ENCODE results near the gene TOMM70. TPM values are rescaled to one million over a fixed set of nuclear protein-coding genes. Genes with fewer than 3 reads are reported as not detected.

TOMM70 gene
- total and polyA plus RNA-seq, 2 of the 8 experiments (the other 6 are each of a cell fraction or from before 2014, with no cell fraction given) = 10.9 to 52.1 TPM

- Histone ChIP-seq H3K56ac (replicated peaks; ENCODE audit: insufficient read length, low read depth, low read length) (no peak overlapping the region), H3K4me1 (replicated peaks in 1 of 4; ENCODE audit: control insufficient read depth in 3 of 4, insufficient read depth in 4 of 4, low read length in 3 of 4) (no peaks in the 10 kb centered on the region), H3K4ac (replicated peaks; ENCODE audit: insufficient read length, low read depth, low read length) (no peak overlapping the region), H4K5ac (ENCODE audit: insufficient read length, low read depth, low read length) (no peak overlapping the region), H3K9me3 (ENCODE audit: insufficient read depth in 2 of 2, low read depth in 1 of 2, low read length in 1 of 2) (no peaks in the 10 kb centered on the region; a peak in 1 of 4 replicates), H3K18ac (ENCODE audit: extremely low read depth, low read length) (no peak overlapping the region), H2AK5ac (ENCODE audit: low read depth, low read length) (no peak overlapping the region), H3K79me2 (ENCODE audit: control insufficient read depth in 1 of 2, insufficient read depth in 2 of 2, low read length in 2 of 2) (no peaks in the 10 kb centered on the region), H3K14ac (ENCODE audit: insufficient read length) (no peak overlapping the region), H4K8ac (ENCODE audit: extremely low read depth, insufficient read depth, low read length) (no peak overlapping the region), H3K9ac (replicated peaks in 1 of 4; ENCODE audit: extremely low read depth in 1 of 4, low read depth in 3 of 4, low read length in 3 of 4) (no peak overlapping the region), H3K27ac (ENCODE audit: low read depth, low read length) (no peak overlapping the region), H2BK20ac (ENCODE audit: low read length) (no peak overlapping the region), H3K27me3 (replicated peaks in 1 of 4; ENCODE audit: control insufficient read depth in 3 of 4, extremely low read depth in 1 of 4, insufficient read depth in 3 of 4, low read length in 3 of 4) (no peaks in the 10 kb centered on the region), H2BK15ac (ENCODE audit: low read length) (no peak overlapping the region), H3K36me3 (ENCODE audit: control insufficient read depth in 2 of 4, insufficient read depth in 4 of 4, low read length in 3 of 4) (peaks cover 0 to 17% (median 7%) of the 10 kb centered on the region in 4 experiments; a peak in 3 of 8 replicates), H3K79me1 (ENCODE audit: low read depth, low read length) (no peaks in the 10 kb centered on the region), H4K20me1 (replicated peaks in 1 of 2; ENCODE audit: control insufficient read depth in 1 of 2, insufficient read depth in 2 of 2, low read length in 2 of 2) (no peaks in the 10 kb centered on the region), H3K23me2 (ENCODE audit: low read depth, low read length) (no peaks in the 10 kb centered on the region), H2AFZ (ENCODE audit: low read length) (no peak overlapping the region), H3K23ac (ENCODE audit: insufficient read length) (no peak overlapping the region), H3K4me2 (ENCODE audit: insufficient read depth in 1 of 2, low read depth in 2 of 2, low read length in 2 of 2) (no peak overlapping the region), H3K4me3 (ENCODE audit: extremely low read depth in 1 of 4, insufficient read depth in 2 of 4, low read depth in 3 of 4, low read length in 4 of 4) (no peak overlapping the region), H4K91ac (replicated peaks; ENCODE audit: insufficient read length, low read length) (no peak overlapping the region), H2BK120ac (replicated peaks; ENCODE audit: low read depth, low read length) (no peak overlapping the region), H2BK5ac (ENCODE audit: low read depth, low read length) (no peak overlapping the region), H2BK12ac (ENCODE audit: low read depth, low read length) (no peak overlapping the region)
- no peak for DNase-seq (ENCODE audit: low read depth in 1 of 2, low spot score in 2 of 2)
- no peak for FAIRE-seq
- ChIA-PET CTCF (ENCODE audit: partially characterized antibody) (interaction anchor here (0.6 to 1.9 kb wide), 5 partner anchors 10 to 59 kb away, joined by 3 to 5 read pairs (median 4); no protein-coding TSS in a partner anchor), POLR2A (ENCODE audit: partially characterized antibody) (interaction anchor here (0.6 to 2.2 kb wide), 5 partner anchors 11 to 98 kb away, joined by 3 to 8 read pairs (median 3); no protein-coding TSS in a partner anchor)
- no peak for TF ChIP-seq SUZ12 (IDR thresholded peaks at IDR 0.05; ENCODE audit: low read length)
- TF ChIP-seq POU5F1 (IDR thresholded peaks at IDR 0.05; ENCODE audit: low read depth, low read length) = no peak
- no peak for TF ChIP-seq RNF2 (IDR thresholded peaks at IDR 0.05; ENCODE audit: borderline replicate concordance, low read depth, low read length, missing control alignments, poor library complexity, severe bottlenecking)
- no peak for TF ChIP-seq MAX (IDR thresholded peaks at IDR 0.05)
- no peak for TF ChIP-seq SP1 (IDR thresholded peaks at IDR 0.05; ENCODE audit: low read depth, low read length)
- WGBS, 2 experiments (ENCODE audit: extremely low coverage in 1 of 2, insufficient coverage in 1 of 2, insufficient read length in 1 of 2, insufficient replicate concordance in 2 of 2, low coverage in 1 of 2, low lambda C conversion rate in 2 of 2, missing lambda C conversion rate in 1 of 2) = 95% methylated on average over 3 of the region's 3 CpGs; no CpG with 5 or more reads in 1 of the 2 experiments
Measured at GRCh38 chr3:100359035-100359434, 41.9 kb downstream of the TOMM70 start.

All from H1 (cell line).